HG03439 (cell line): Measurements from ENCODE around the gene NEDD4L.

Experiments used
- ATAC-seq: cut with Tn5 transposase; IDR thresholded peaks from one replicate; pipeline ENCODE4 v1.9.1; 2021; ENCODE audit warnings: mild to moderate bottlenecking, moderate library complexity; ENCODE audit not compliant: unreplicated experiment

The NEDD4L gene

GRCh38 chr18:58177004-58177717 lies 133.1 kb downstream of the NEDD4L start:
- no peak for ATAC-seq

- ATAC-seq = no peak
Measured at GRCh38 chr18:58177896-58178470, 134.0 kb downstream of the NEDD4L start.

GRCh38 chr18:58178511-58178910 lies 134.5 kb downstream of the NEDD4L start:
- ATAC-seq = no peak

GRCh38 chr18:58180172-58180571 lies 136.1 kb downstream of the NEDD4L start:
- ATAC-seq = no peak

- ATAC-seq = no peak
Measured at GRCh38 chr18:58180738-58181353, 136.8 kb downstream of the NEDD4L start.

- ATAC-seq = no peak
Measured at GRCh38 chr18:58181988-58182387, 138.0 kb downstream of the NEDD4L start.

GRCh38 chr18:58183226-58183625 lies 139.2 kb downstream of the NEDD4L start:
- no peak for ATAC-seq

- ATAC-seq = no peak
Measured at GRCh38 chr18:58186258-58186948, 142.4 kb downstream of the NEDD4L start.

- no peak for ATAC-seq
Measured at GRCh38 chr18:58187674-58188073, 143.6 kb downstream of the NEDD4L start.

- ATAC-seq = no peak
Measured at GRCh38 chr18:58188996-58189395, 145.0 kb downstream of the NEDD4L start.

- no peak for ATAC-seq
Measured at GRCh38 chr18:58190842-58191530, 147.0 kb downstream of the NEDD4L start.

GRCh38 chr18:58191626-58192025 lies 147.6 kb downstream of the NEDD4L start:
- no peak for ATAC-seq

GRCh38 chr18:58192519-58192918 lies 148.5 kb downstream of the NEDD4L start:
- no peak for ATAC-seq

- ATAC-seq = no peak
Measured at GRCh38 chr18:58194028-58194427, 150.0 kb downstream of the NEDD4L start.

GRCh38 chr18:58195278-58195765 lies 151.3 kb downstream of the NEDD4L start:
- ATAC-seq = no peak

- no peak for ATAC-seq
Measured at GRCh38 chr18:58196164-58196563, 152.1 kb downstream of the NEDD4L start.

GRCh38 chr18:58196881-58197872 lies 153.2 kb downstream of the NEDD4L start:
- no peak for ATAC-seq

- ATAC-seq = no peak
Measured at GRCh38 chr18:58201268-58201667, 157.2 kb downstream of the NEDD4L start.
